Left ventricle myocardium superior (tissue), 1 donor: ENCODE results near the gene KATNIP. TPM values are rescaled to one million over a fixed set of nuclear protein-coding genes. Genes with fewer than 3 reads are reported as not detected.

ENCODE experiments used
- ATAC-seq: fragments of 200-7000 bp; cut with Tn5 transposase; one replicate; pipeline ENCODE4 v1.9.1; 2020; ENCODE audit warnings: mild to moderate bottlenecking, moderate library complexity
- DNase-seq: peaks from one replicate; pipeline ENCODE4 v3.0.0-alpha.2; 2020
- intact Hi-C: fragments of 100-400 bp; cut with micrococcal nuclease; formaldehyde crosslinking; loops from one replicate; pipeline ENCODE4 v1.11.0; 2022
- long read RNA-seq: library from polyadenylated mRNA; unstranded; transcript quantifications from one replicate; pipeline ENCODE4 v2.0.0, GENCODE V29; 2021
- total RNA-seq: library from RNA; stranded (reverse); fragmentation: NEBNext Ultra II Directional; extraction: Animal tissue kit (Norgen Biotek cat#: 25700); gene quantifications from one replicate; pipeline ENCODE4 v1.2.1, GENCODE V29; 2021
- donor health status: DM: no; HTN: yes; CAD: no; lungs with severe emphysema.

Gene KATNIP
- total RNA-seq, result 12.7 TPM
- long read RNA-seq, partial matches to known transcripts, result 0 of 5 reads
- long read RNA-seq, other reads (novel, unspliced or antisense), result 5 of 5 reads

DNA sequence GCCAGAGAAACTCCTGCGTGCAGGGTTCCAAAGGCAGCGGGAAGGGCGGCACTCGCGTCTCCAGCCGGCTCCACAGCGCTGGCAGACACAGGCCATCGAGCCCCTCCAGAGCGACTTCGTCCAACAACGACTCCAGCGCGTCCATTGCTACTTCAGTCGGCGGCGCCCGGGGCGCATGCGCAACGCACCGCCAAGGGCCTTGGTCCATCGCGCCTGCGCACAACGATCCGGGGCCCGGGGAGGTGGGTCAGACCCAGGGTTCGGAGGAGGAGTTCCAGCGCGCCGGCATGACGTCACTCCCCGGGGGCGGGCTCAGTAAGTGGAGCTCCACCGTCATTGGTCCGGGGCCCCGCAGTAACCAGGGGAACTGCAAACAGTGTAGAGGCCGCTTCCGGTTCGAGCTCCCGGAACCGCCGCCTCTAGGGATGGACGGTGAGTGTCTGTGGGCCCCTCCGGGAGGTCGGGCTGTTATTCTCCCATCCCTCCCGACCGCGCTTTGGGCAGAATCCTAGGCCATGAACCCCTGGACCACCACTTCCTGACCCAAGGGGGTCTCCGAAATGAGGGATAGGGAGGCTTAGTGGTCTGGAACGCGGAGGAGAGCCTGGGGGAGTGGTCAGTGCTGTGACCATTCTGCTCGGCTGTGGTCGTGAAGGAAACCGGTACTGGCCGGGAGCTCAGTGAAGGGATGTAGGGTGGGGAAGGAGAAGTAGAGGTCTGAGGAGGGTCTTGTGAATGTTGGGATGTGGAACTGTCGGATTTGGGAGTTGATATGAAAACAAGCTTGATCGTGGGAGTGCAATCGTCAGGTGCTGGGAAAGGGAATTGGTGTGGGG lies at the start of gene KATNIP, which contains the start of gene GTF3C1:
KATNIP (plus strand) TSS at position 399 of the 836 bp plus-strand sequence; CDS start at position 426, 27 bp downstream.
GTF3C1 (minus strand) TSS at position 168 of the 836 bp plus-strand sequence; CDS start at position 145, 23 bp downstream.
- DNase-seq (peak; percentile 100), ATAC-seq (peak; percentile 99)
- intact Hi-C loops, result no loop called here

- ATAC-seq, result no peak
- intact Hi-C loops, result no loop called here
Observed at GRCh38 chr16:27500801-27501200, 49.1 kb upstream of the KATNIP start.

DNA sequence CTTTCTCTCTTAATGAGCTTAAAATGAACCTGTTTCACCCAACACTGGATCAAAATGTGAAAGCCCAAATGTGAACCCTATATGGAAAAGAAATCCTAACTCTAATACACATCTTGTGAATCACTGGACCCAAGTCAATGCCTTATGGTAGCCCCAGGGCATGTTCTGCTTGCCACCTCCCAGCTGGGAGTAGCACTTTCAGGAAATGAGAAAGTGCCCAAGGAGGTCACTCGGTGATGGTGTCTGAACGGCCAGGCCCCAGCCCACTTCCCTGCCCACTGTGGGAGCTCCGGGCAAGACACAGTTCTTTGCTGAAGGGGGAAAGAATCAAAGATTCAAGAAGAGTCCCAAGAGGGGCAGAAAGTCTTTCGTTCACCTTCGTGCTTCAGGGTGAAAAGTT lies 46.3 kb upstream of the KATNIP start:
- intact Hi-C loops, result no loop called here
- ATAC-seq (no peak), DNase-seq (no peak)

More at GRCh38 chr16:27500801-27501200, 49.1 kb upstream of the KATNIP start:
- no peak for DNase-seq

DNA sequence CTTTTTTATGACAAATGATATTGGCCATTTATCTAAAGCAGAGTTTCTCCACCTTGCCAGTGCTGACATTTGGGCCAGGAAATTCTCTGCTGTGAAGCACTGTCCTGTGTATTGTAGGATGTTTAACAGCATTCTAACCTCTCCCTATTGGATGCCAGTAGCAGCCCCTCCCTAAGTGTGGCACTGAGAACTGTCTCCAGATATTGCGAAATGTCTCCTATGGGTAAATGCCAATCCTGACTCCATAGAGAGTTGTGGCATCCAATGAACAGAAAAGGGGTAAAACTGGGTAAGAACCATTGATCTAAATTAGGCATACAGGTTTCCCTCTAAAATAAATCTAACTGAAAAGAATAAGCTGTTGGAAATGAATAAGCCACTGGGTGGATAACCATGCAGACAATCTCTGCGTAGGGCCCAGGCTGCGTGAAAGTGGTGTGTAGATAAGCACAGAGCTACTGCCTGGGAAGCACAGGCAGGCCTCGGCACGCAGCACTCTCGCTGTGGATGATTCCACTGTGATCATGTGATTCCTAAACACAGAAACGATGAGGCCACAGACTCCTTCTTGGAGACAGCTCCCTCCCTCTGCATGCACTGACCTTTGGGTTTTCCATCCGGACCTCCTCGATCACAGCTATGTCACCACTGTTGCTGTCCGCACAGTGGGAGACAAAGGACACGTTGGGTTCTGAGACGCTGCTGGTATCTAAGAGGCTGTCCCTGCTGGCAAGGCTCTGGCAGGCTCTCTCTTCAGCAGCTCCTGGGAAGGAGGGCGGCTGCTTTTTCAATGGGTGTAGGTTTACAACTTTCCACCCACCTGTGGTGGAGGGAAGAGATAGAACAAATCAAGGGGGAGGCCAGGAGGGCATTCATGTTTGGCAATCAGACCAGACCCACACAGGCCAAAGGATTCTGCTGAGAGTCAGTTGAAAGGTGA lies 44.4 kb upstream of the KATNIP start:
- intact Hi-C loops, result no loop called here
- peak; percentile 64 for DNase-seq
- peak; percentile 89 for ATAC-seq

DNA sequence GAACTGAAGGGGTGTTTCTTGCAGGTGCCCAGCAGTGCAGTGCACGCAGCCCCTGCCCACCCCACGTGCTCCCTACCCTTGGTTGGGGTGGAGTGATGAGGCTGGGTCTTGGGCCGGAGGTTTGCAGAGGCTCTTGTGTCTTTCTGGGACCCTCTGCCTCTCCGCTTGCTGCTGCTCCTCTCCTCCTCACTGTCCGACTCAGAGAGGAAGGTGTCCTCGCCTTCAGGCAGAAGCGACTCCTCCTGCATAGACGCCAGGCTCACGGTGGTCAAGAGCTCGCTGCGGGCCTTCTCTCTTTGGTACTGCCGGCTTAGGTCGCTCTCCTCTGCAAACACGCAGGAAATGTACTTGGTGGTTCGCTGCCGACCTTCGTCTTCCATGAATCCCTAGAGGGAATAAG lies 43.2 kb upstream of the KATNIP start:
- ATAC-seq (no peak), DNase-seq (no peak)
- intact Hi-C loops, result no loop called here

- no peak for DNase-seq
- intact Hi-C loops, result no loop called here
- ATAC-seq, result no peak
Observed at GRCh38 chr16:27508476-27508875, 41.5 kb upstream of the KATNIP start.

GRCh38 chr16:27511657-27512448 lies 38.1 kb upstream of the KATNIP start:
- intact Hi-C loops, result no loop called here
- DNase-seq (peak; percentile 76), ATAC-seq (peak; percentile 61)

GRCh38 chr16:27514806-27515205 lies 35.1 kb upstream of the KATNIP start:
- peak; percentile 62 for ATAC-seq
- intact Hi-C loops, result no loop called here

GRCh38 chr16:27515874-27516353 lies 34.0 kb upstream of the KATNIP start:
- DNase-seq (peak; percentile 52), ATAC-seq (peak; percentile 54)
- intact Hi-C loops, result no loop called here

More at GRCh38 chr16:27514806-27515205, 35.1 kb upstream of the KATNIP start:
- DNase-seq, result peak; percentile 81

DNA sequence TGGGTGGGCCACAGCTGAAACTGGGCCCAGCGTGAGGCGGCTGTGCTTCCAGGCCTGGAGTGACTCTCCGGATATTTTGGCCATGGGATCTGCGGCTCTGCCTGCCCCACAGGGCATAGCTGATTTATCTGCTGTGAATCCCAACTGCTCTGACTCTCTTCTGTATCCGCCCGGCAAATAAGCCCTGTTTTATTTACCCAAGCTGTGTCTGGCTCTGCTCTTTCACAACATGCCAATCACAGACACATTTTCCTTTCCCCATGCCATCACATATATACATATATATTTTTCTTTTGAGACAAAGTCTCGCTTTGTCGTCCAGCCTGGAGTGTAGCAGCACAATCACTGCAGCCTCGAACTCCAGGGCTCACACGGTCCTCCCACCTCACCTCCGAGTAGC lies 33.6 kb upstream of the KATNIP start:
- no peak for ATAC-seq
- intact Hi-C loops, result no loop called here
- no peak for DNase-seq

- intact Hi-C loops, result no loop called here
- no peak for ATAC-seq
- DNase-seq, result no peak
Observed at GRCh38 chr16:27517664-27518063, 32.3 kb upstream of the KATNIP start.

DNA sequence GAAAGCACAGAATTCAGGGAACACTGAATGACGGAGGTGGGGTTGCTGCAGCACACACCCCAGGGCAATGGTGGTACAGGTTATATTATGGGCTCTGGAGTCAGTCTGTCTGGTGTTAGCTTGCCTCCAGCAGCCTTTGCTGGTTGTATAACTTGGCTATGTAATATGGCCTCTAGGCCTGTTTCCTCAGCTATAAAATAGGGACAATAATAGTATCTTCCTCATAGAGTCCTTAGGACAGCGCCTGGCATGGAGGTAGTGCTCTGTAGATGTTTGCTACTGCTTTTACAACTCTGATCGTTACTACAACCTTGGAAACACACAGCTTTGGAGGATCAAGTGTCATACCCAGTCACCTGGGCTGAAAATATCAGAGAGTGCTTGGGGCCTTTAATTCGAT lies 31.7 kb upstream of the KATNIP start:
- DNase-seq (no peak), ATAC-seq (no peak)
- intact Hi-C loops, result no loop called here

DNA sequence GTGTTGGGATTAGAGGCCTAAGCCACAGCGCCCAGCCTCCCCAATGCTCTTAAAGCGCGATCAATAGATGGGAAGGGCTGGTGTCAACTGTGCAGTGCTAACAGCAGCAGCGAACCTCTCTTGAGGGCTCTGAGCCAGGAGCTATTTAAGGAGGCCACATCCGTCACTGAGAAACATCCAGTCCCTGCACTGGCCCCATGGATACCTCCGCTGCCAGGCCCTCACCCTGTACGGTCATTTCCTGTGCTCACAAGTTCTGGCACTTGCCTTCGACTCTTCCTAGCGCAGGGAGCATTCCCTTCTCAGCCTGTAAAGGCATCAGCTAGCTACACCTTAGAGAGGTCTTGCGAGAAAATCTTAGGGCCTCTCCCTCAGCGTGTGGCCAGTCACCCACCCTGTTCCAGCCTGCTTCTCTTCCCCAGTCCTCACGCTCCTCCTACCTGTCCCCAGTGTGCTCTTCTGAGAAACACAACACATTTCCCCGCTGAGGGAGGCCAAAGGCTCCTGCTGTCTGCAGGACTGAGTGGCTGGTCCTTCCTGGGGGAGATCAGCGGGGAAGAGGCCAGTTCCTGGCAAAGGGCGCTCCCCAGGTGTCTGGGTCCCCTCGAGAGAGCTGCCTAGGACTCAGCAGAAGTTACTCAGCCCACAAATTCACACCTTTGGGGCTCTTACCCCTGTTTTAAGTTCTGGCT lies 28.8 kb upstream of the KATNIP start:
- intact Hi-C loops, result no loop called here
- DNase-seq (peak; percentile 84), ATAC-seq (peak; percentile 89)

- ATAC-seq (peak; percentile 64), DNase-seq (no peak)
- intact Hi-C loops, result no loop called here
Observed at GRCh38 chr16:27522173-27522707, 27.7 kb upstream of the KATNIP start.

- peak; percentile 79 for DNase-seq
- intact Hi-C loops, result no loop called here
- peak; percentile 67 for ATAC-seq
Observed at GRCh38 chr16:27526180-27526579, 23.8 kb upstream of the KATNIP start.

- DNase-seq (no peak), ATAC-seq (no peak)
- intact Hi-C loops, result no loop called here
Observed at GRCh38 chr16:27528294-27528693, 21.6 kb upstream of the KATNIP start.

DNA sequence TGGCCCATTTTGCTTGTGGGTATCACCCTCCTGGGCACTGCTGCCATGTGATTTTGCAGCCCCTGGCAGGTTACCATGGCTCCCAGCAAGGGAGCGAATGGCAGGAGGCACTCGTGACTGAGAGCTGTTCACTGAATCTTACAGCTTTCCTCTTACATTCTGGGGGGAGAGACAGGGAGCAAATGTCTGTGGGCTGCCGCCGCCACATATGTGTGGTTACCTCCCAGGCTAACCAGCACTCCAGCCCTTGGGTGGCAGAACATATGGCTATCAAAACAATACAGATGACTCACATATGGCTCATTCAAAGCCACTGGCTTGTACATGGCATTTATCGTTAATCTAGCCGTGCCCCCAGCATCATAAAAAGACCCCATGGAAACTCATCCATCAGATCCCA lies 20.0 kb upstream of the KATNIP start:
- DNase-seq, result no peak
- intact Hi-C loops, result no loop called here
- ATAC-seq, result no peak

GRCh38 chr16:27531186-27531585 lies 18.8 kb upstream of the KATNIP start:
- intact Hi-C loops, result no loop called here
- ATAC-seq (peak; percentile 57), DNase-seq (no peak)
